ENCODE results near the gene ARMH1. TPM values are rescaled to one million over a fixed set of nuclear protein-coding genes. Genes with fewer than 3 reads are reported as not detected.
A peak's percentile ranks its signal among the peaks of the same experiment; 100 is the strongest.

ARMH1 gene
- total RNA-seq, 1 donor from 2014 or later: not detected

- DNase-seq (ENCODE audit: low read depth): peak; percentile 76
- Histone ChIP-seq H3K27me3 (ENCODE audit: control insufficient read depth, insufficient read depth, low read length) (no peaks in the 10 kb centered on the region), H3K36me3 (ENCODE audit: control insufficient read depth, insufficient read depth, low read length) (no peaks in the 10 kb centered on the region), H3K4me3 (ENCODE audit: low read depth, low read length) (no peak overlapping the region)
- peak; percentile 46 for TF ChIP-seq CTCF (IDR thresholded peaks at IDR 0.05; ENCODE audit: insufficient read depth, low read length, severe bottlenecking)
- FAIRE-seq: no peak
Observed at GRCh38 chr1:44707959-44708831, 33.7 kb downstream of the ARMH1 start.

- no peak for TF ChIP-seq CTCF (IDR thresholded peaks at IDR 0.05; ENCODE audit: insufficient read depth, low read length, severe bottlenecking)
- peak; percentile 38 for DNase-seq (ENCODE audit: low read depth)
- no peak overlapping the region for H3K4me3 ChIP-seq (ENCODE audit: low read depth, low read length)
- no peaks in the 10 kb centered on the region for H3K27me3 ChIP-seq (ENCODE audit: control insufficient read depth, insufficient read depth, low read length)
- H3K36me3 ChIP-seq (ENCODE audit: control insufficient read depth, insufficient read depth, low read length): no peaks in the 10 kb centered on the region
- FAIRE-seq: no peak
Observed at GRCh38 chr1:44713321-44713781, 38.8 kb downstream of the ARMH1 start.

- no peak for TF ChIP-seq CTCF (IDR thresholded peaks at IDR 0.05; ENCODE audit: insufficient read depth, low read length, severe bottlenecking)
- DNase-seq (ENCODE audit: low read depth) (no peak), FAIRE-seq (no peak)
- Histone ChIP-seq H3K27me3 (ENCODE audit: control insufficient read depth, insufficient read depth, low read length) (no peaks in the 10 kb centered on the region), H3K36me3 (ENCODE audit: control insufficient read depth, insufficient read depth, low read length) (no peaks in the 10 kb centered on the region), H3K4me3 (ENCODE audit: low read depth, low read length) (no peak overlapping the region)
Observed at GRCh38 chr1:44714532-44714931, 40.0 kb downstream of the ARMH1 start.

- peak; percentile 50 for FAIRE-seq
- H3K36me3 ChIP-seq (ENCODE audit: control insufficient read depth, insufficient read depth, low read length): no peaks in the 10 kb centered on the region
- DNase-seq (ENCODE audit: low read depth): peak; percentile 76
Observed at GRCh38 chr1:44714944-44715571, 40.5 kb downstream of the ARMH1 start.

GRCh38 chr1:44717156-44717555, 42.6 kb downstream of the ARMH1 start:
- no peak overlapping the region for H3K4me3 ChIP-seq (ENCODE audit: low read depth, low read length)
- FAIRE-seq: peak; percentile 79

More at GRCh38 chr1:44714944-44715571, 40.5 kb downstream of the ARMH1 start:
- H3K4me3 ChIP-seq (ENCODE audit: low read depth, low read length): no peak overlapping the region
- no peaks in the 10 kb centered on the region for H3K27me3 ChIP-seq (ENCODE audit: control insufficient read depth, insufficient read depth, low read length)
- peak; percentile 86 for TF ChIP-seq CTCF (IDR thresholded peaks at IDR 0.05; ENCODE audit: insufficient read depth, low read length, severe bottlenecking)

More at GRCh38 chr1:44717156-44717555, 42.6 kb downstream of the ARMH1 start:
- TF ChIP-seq CTCF (IDR thresholded peaks at IDR 0.05; ENCODE audit: insufficient read depth, low read length, severe bottlenecking): no peak
- H3K27me3 ChIP-seq (ENCODE audit: control insufficient read depth, insufficient read depth, low read length): no peaks in the 10 kb centered on the region
- DNase-seq (ENCODE audit: low read depth): no peak
- no peaks in the 10 kb centered on the region for H3K36me3 ChIP-seq (ENCODE audit: control insufficient read depth, insufficient read depth, low read length)
